ACC112 (cell line): ENCODE measurements around the gene DSC3.

Source experiments
- H2AFZ ChIP-seq: fragments of 200-600 bp; sonication (generic); one replicate; pipeline ENCODE4 v1.6.0; 2017; ENCODE audit warnings: antibody characterized with exemption, low read length; ENCODE audit not compliant: unreplicated experiment
- H3K27ac ChIP-seq: fragments of 200-600 bp; sonication (generic); 2 replicates; pipeline ENCODE4 v1.5.1; 2014; ENCODE audit warnings: low read depth, mild to moderate bottlenecking, antibody characterized with exemption, low read length, moderate library complexity
- H3K27me3 ChIP-seq: fragments of 200-600 bp; sonication (generic); 2 replicates; pipeline ENCODE4 v1.6.1; 2014; ENCODE audit warnings: mild to moderate bottlenecking, antibody characterized with exemption, low read length, moderate library complexity, mixed read lengths; ENCODE audit not compliant: insufficient read depth
- H3K36me3 ChIP-seq: fragments of 200-600 bp; sonication (generic); 2 replicates; pipeline ENCODE4 v1.6.1; 2016; ENCODE audit warnings: mild to moderate bottlenecking, antibody characterized with exemption, low read length, moderate library complexity, mixed read lengths; ENCODE audit not compliant: insufficient read depth
- H3K4me1 ChIP-seq: fragments of 200-600 bp; sonication (generic); one replicate; pipeline ENCODE4 v1.6.1; 2016; ENCODE audit warnings: low read length, mixed read lengths; ENCODE audit not compliant: insufficient read depth, unreplicated experiment, control insufficient read depth
- H3K4me3 ChIP-seq: fragments of 200-600 bp; sonication (generic); 2 replicates; pipeline ENCODE4 v1.5.1; 2014; ENCODE audit warnings: mild to moderate bottlenecking, low read depth, low read length
- H3K79me2 ChIP-seq: fragments of 200-600 bp; sonication (generic); one replicate; pipeline ENCODE4 v1.6.0; 2016; ENCODE audit warnings: low read length; ENCODE audit not compliant: control insufficient read depth, unreplicated experiment, insufficient read depth

The DSC3 gene

GRCh38 chr18:30970196-30970816 is 72.2 kb downstream of the DSC3 start:
- Histone ChIP-seq H3K4me1 (no peaks in the 10 kb centered on the region), H3K27ac (no peak overlapping the region), H3K4me3 (no peak overlapping the region), H3K27me3 (peaks cover 6% of the 10 kb centered on the region; the same call in 1 of the 2 replicates), H3K36me3 (no peaks in the 10 kb centered on the region), H2AFZ (no peak overlapping the region), H3K79me2 (no peaks in the 10 kb centered on the region)

DNA sequence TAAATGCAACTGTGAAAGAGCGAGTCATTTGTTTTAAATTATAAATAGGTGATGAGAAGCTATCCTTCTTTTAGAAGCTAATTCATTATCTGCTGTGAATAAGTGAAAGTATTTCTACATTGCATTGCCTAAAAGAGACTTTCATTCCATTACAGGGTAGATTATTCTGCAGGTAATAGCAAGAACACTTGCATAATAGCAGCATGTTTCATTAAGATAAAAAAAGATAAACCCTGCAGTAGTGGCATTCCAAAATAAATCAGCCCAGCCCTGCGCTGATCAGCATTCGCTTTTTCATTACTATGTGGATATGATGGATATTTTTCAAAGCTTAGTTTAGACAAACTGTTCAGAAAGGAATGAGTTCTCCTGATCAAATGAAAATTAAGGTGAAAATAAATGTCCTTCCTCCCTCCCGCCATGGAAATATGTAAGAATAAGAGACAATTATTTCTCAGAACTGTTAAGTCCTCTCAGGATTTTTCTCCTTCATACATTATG is 72.8 kb downstream of the DSC3 start:
- Histone ChIP-seq H3K4me3 (no peak overlapping the region), H2AFZ (no peak overlapping the region)

DNA sequence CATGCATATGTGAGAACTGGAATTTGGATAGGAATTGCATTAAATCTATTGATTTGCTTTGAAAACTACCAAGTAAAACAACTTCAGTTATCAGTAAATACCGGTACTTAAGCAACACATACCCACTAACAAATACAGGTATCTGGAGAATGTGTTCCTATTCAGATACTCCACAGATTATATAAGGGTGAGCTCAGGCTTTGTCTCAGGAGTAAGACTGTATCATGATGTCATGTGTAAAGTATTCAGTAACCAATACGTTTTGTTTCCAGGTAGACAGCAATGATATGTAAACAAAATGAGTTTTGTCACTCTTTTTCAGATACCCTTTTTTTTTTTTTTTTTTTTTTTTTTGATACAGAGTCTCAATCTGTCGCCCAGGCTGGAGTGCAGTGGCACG is 74.8 kb downstream of the DSC3 start:
- Histone ChIP-seq H3K27me3 (peaks cover 6% of the 10 kb centered on the region; the same call in 1 of the 2 replicates), H3K79me2 (no peaks in the 10 kb centered on the region), H3K27ac (no peak overlapping the region), H3K4me3 (no peak overlapping the region), H3K4me1 (no peaks in the 10 kb centered on the region), H2AFZ (no peak overlapping the region), H3K36me3 (no peaks in the 10 kb centered on the region)

More for the DNA sequence above, 72.8 kb downstream of the DSC3 start:
- Histone ChIP-seq H3K79me2 (no peaks in the 10 kb centered on the region), H3K27me3 (peaks cover 6% of the 10 kb centered on the region; the same call in 1 of the 2 replicates), H3K27ac (no peak overlapping the region), H3K36me3 (no peaks in the 10 kb centered on the region), H3K4me1 (no peaks in the 10 kb centered on the region)

- no peaks in the 10 kb centered on the region for H3K79me2 ChIP-seq
- no peak overlapping the region for H3K27ac ChIP-seq
- H3K36me3 ChIP-seq, result no peaks in the 10 kb centered on the region
- peaks cover 6% of the 10 kb centered on the region; the same call in 1 of the 2 replicates for H3K27me3 ChIP-seq
- H3K4me3 ChIP-seq, result no peak overlapping the region
- no peaks in the 10 kb centered on the region for H3K4me1 ChIP-seq
- H2AFZ ChIP-seq, result no peak overlapping the region
Observed at GRCh38 chr18:30965237-30965636, 77.3 kb downstream of the DSC3 start.

DNA sequence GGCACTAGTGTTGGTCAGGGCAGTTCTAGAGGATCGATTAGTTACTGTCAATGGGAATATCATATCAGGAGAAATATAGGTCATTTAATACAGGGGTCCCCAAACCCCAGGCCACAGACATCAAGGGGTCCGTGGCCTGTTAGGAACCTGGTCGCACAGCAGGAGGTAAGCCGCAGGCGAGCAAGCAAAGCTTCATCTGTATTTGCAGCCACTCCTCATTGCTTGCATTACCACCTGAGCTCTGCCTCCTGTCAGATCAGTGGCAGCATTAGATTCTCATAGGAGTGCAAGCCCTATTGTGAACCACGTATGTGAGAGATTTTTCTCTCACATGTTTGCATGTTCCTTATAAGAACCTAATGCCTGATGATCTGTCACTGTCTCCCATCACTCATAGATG is 81.9 kb downstream of the DSC3 start:
- no peaks in the 10 kb centered on the region for H3K4me1 ChIP-seq
- H3K27ac ChIP-seq, result no peak overlapping the region
- H2AFZ ChIP-seq, result no peak overlapping the region
- no peaks in the 10 kb centered on the region for H3K36me3 ChIP-seq
- H3K4me3 ChIP-seq, result no peak overlapping the region
- H3K79me2 ChIP-seq, result no peaks in the 10 kb centered on the region
- no peaks in the 10 kb centered on the region for H3K27me3 ChIP-seq

DNA sequence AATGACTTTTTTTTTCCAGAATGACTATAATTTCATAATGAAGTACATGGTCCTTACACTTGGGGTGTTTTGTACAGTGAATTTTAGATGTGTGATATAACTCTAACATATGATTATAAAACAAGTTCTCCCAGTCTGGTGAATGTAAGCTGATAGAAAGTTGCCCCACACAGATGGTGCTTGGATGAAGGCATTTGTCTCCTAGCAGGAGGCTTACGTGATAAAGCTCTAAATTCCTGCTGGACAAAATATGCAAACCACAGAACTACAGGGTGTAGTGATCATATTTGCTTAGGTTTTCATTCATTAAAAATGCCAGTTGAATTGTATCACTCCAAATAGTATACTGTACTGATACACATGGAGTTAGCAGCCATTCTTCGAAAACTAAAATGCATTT is 85.5 kb downstream of the DSC3 start:
- no peaks in the 10 kb centered on the region for H3K79me2 ChIP-seq
- H2AFZ ChIP-seq, result no peak overlapping the region
- H3K4me1 ChIP-seq, result no peaks in the 10 kb centered on the region
- H3K27ac ChIP-seq, result no peak overlapping the region
- H3K27me3 ChIP-seq, result no peaks in the 10 kb centered on the region
- no peaks in the 10 kb centered on the region for H3K36me3 ChIP-seq
- H3K4me3 ChIP-seq, result no peak overlapping the region

- H2AFZ ChIP-seq, result no peak overlapping the region
- H3K4me1 ChIP-seq, result no peaks in the 10 kb centered on the region
- no peaks in the 10 kb centered on the region for H3K79me2 ChIP-seq
- no peaks in the 10 kb centered on the region for H3K27me3 ChIP-seq
- H3K36me3 ChIP-seq, result no peaks in the 10 kb centered on the region
- no peak overlapping the region for H3K4me3 ChIP-seq
- H3K27ac ChIP-seq, result no peak overlapping the region
Observed at GRCh38 chr18:30954262-30954661, 88.3 kb downstream of the DSC3 start.

DNA sequence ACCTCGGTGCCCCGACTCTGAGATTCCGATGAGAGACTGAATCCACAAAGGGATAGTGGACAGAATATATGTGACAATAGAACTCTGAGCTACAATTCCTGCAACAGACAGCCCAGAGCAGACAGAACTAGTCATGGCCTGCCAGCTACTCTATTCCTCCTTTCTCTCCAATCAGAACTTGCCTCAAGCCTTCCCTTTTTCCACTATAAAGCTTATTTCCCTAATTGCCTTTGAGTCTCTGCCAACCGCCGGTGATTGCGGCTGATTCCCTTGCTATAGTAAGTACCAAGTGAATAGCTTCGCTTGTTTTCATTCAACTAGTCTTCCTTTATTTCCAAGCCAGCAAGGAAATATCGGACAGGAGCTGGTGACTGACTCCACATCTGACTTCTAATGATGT is 96.8 kb downstream of the DSC3 start:
- Histone ChIP-seq H2AFZ (no peak overlapping the region), H3K27me3 (no peaks in the 10 kb centered on the region), H3K79me2 (no peaks in the 10 kb centered on the region), H3K4me3 (no peak overlapping the region), H3K4me1 (no peaks in the 10 kb centered on the region), H3K36me3 (no peaks in the 10 kb centered on the region), H3K27ac (no peak overlapping the region)

GRCh38 chr18:30944773-30945417 is 97.6 kb downstream of the DSC3 start:
- H3K36me3 ChIP-seq, result no peaks in the 10 kb centered on the region
- no peak overlapping the region for H3K27ac ChIP-seq
- H3K4me3 ChIP-seq, result no peak overlapping the region
- no peaks in the 10 kb centered on the region for H3K79me2 ChIP-seq
- H3K27me3 ChIP-seq, result no peaks in the 10 kb centered on the region
- no peaks in the 10 kb centered on the region for H3K4me1 ChIP-seq
- H2AFZ ChIP-seq, result no peak overlapping the region

GRCh38 chr18:30940952-30941539 is 101.5 kb downstream of the DSC3 start:
- no peak overlapping the region for H3K4me3 ChIP-seq
- H3K79me2 ChIP-seq, result no peaks in the 10 kb centered on the region
- H3K4me1 ChIP-seq, result no peaks in the 10 kb centered on the region
- H3K27ac ChIP-seq, result no peak overlapping the region
- H3K27me3 ChIP-seq, result no peaks in the 10 kb centered on the region
- H2AFZ ChIP-seq, result no peak overlapping the region
- H3K36me3 ChIP-seq, result no peaks in the 10 kb centered on the region
